Kidney (tissue), 14 donors: Measurements from ENCODE around the gene MEA1. TPM values are rescaled to one million over a fixed set of nuclear protein-coding genes. Genes with fewer than 3 reads are reported as not detected.
A peak's percentile ranks its signal among the peaks of the same experiment; 100 is the strongest.

Experiments used
- DNase-seq, 5 donors: peaks; one replicate each; pipeline ENCODE4 v3.0.0-alpha.2; 2013 to 2020
- FAIRE-seq: peaks from 2 replicates; lab custom pipeline; 2012; peaks lifted over from hg19 to GRCh38; lab: Jason Lieb, UNC
- H3K27ac ChIP-seq, 2 donors: one replicate each; pipeline ENCODE4 v1.7.0; 2013; ENCODE audit warnings: low read depth in 2 of 2, low read length in 2 of 2, inconsistent platforms in 1 of 2
- H3K27me3 ChIP-seq: one replicate; pipeline ENCODE4 v1.7.1; 2013; ENCODE audit warnings: low read length, inconsistent platforms; ENCODE audit not compliant: control insufficient read depth, insufficient read depth
- H3K36me3 ChIP-seq, 3 donors: one replicate each; pipeline versions ENCODE4 v1.7.0 to v1.7.1; 2013; ENCODE audit warnings: low read length in 3 of 3, control low read depth in 1 of 3, inconsistent platforms in 1 of 3; ENCODE audit not compliant: insufficient read depth in 3 of 3, control insufficient read depth in 2 of 3
- H3K4me1 ChIP-seq, 3 donors: one replicate each; pipeline versions ENCODE4 v1.7.0 to v1.7.1; 2013; ENCODE audit warnings: low read length in 3 of 3, inconsistent platforms in 1 of 3, low read depth in 1 of 3; ENCODE audit not compliant: control insufficient read depth in 2 of 3, insufficient read depth in 2 of 3
- H3K4me3 ChIP-seq, 3 donors: one replicate each; pipeline versions ENCODE4 v1.7.0 to v1.8.1; 2013; ENCODE audit warnings: low read length in 3 of 3, control low read depth in 1 of 3, inconsistent platforms in 1 of 3
- H3K9ac ChIP-seq, 3 donors: one replicate each; pipeline versions ENCODE4 v1.7.0 to v1.7.1; 2013; ENCODE audit warnings: low read length in 3 of 3, control low read depth in 1 of 3, inconsistent platforms in 1 of 3
- H3K9me3 ChIP-seq, 3 donors: one replicate each; pipeline versions ENCODE4 v1.7.0 to v1.7.1; 2013; ENCODE audit warnings: low read length in 3 of 3, control low read depth in 1 of 3, inconsistent platforms in 1 of 3; ENCODE audit not compliant: control insufficient read depth in 2 of 3, insufficient read depth in 1 of 3
- CTCF ChIP-seq: IDR thresholded peaks from 3 replicates; pipeline ENCODE4 v1.5.1; 2012; ENCODE audit warnings: mild to moderate bottlenecking, moderate library complexity, borderline replicate concordance; ENCODE audit not compliant: insufficient read depth; ENCODE audit errors: extremely low read depth
- intact Hi-C: fragments of 100-400 bp; cut with DNase I; formaldehyde crosslinking; loops from one replicate; pipeline ENCODE4 v1.11.1; 2022
- polyA plus RNA-seq: library from polyadenylated mRNA; stranded (reverse); fragments of 350-450 nt; fragmentation: Illumina TruSeq; extraction: RNeasy Lipid Tissue Mini Kit (QIAGEN cat#74804); gene quantifications from one replicate; pipeline ENCODE4 v1.2.3, GENCODE V29; 2014; ENCODE audit warnings: low read depth, low replicate concordance; ENCODE audit not compliant: insufficient read depth
- total RNA-seq: library from RNA; stranded (reverse); fragmentation: NEBNext Ultra II Directional; extraction: Animal tissue kit (Norgen Biotek cat#: 25700); gene quantifications from one replicate; pipeline ENCODE4 v1.2.1, GENCODE V29; 2021
- donor health status: control.
- donor health status: control.
- donor health status: control.
- donor health status: control.
- donor health status: control.
- donor health status: DM: yes; HTN: yes; CAD: no.
- donor health status: Normal renal cell carcinoma (clear cell type).

Gene MEA1
- total and polyA plus RNA-seq, 2 donors from 2014 or later, result 53.2 to 149 TPM

GRCh38 chr6:43026365-43026764 lies 12.6 kb upstream of the MEA1 start:
- H3K27me3 ChIP-seq, result no peaks in the 10 kb centered on the region
- H3K27ac ChIP-seq, result no peak overlapping the region
- H3K9me3 ChIP-seq, result no peaks in the 10 kb centered on the region
- no peak for FAIRE-seq
- no peak for DNase-seq
- H3K36me3 ChIP-seq, result peaks cover 7 to 38% (median 29%) of the 10 kb centered on the region in 3 donors
- H3K4me1 ChIP-seq, result no peaks in the 10 kb centered on the region
- no peak overlapping the region for H3K4me3 ChIP-seq
- H3K9ac ChIP-seq, result no peak overlapping the region
- TF ChIP-seq CTCF, result no peak
- intact Hi-C loops, result no loop called here

DNA sequence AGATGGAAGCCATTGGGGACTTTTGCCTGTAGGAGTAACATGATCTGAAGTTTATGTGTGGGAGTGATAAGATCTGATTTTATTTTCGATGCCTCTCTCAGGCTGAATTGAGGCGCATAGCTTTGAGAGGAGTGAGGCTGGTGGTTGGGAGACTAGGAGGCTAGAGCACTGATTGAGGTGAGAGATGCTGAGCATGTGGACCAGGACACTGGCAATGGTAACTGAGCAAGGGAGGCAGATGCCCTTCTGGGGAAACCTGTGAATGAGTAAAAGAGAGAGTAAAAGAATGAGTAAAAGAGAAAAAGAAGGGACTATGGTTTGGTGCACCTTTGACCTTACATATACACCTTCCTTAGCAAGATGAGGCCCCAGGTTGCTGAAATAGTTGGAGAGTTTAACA lies 10.7 kb upstream of the MEA1 start:
- H3K4me3 ChIP-seq, result no peak overlapping the region
- no peak overlapping the region for H3K9ac ChIP-seq
- H3K27me3 ChIP-seq, result no peaks in the 10 kb centered on the region
- H3K36me3 ChIP-seq, result peaks cover 7 to 35% (median 26%) of the 10 kb centered on the region in 3 donors
- intact Hi-C loops, result no loop called here
- no peak for TF ChIP-seq CTCF
- FAIRE-seq, result no peak
- DNase-seq, result no peak
- H3K27ac ChIP-seq, result no peak overlapping the region
- no peaks in the 10 kb centered on the region for H3K9me3 ChIP-seq
- peaks cover 0 to 6% (median 4%) of the 10 kb centered on the region in 3 donors for H3K4me1 ChIP-seq

DNA sequence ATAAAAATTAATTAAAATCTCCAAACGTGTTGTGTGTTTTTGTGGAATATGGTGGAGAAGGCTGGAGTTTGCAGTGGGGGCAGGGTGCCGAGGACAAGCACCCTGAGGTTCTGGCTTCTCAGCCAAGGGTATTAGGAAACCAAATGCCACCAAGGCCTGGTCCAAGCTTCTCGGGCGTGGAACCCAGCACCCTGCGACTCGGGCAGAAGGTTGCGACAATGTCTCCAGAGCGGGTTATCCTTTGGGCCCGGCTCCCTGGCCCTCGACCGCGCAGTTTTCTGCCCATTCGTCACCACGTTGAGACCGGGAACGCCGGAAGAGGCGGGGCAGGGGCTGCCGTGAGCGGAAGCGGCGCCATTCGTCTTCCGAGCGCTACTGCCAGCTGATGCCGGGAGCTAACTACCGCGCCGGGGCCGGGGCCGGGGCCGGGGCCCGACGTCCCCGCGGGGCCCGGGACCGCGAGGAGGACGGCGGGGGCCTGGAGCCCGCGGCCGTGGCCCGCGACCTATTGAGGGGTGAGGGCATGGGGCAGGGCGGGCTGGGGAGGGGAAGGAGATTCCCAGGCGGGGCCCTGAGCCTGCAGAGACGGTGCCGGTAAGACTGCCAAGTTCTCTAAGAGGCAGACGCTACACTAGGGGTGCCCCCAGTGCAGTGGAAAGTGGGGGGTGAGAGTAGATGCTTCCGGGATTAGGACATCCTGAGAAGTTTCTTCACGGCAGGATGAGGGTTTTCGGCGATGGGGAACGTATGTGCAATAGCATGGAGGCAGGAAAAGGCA lies 7.7 kb upstream of the MEA1 start, which contains the start of gene RRP36:
Gene RRP36, plus strand, starts transcription at position 354 of the 778 bp plus-strand sequence. Its CDS starts 32 bp downstream, at position 386.
- Histone ChIP-seq H3K27me3 (no peaks in the 10 kb centered on the region), H3K9me3 (no peaks in the 10 kb centered on the region), H3K4me3 (peak within 1 kb of the TSS; percentile 97 to 100 (median 97)), H3K27ac (peak within 1 kb of the TSS; percentile 73 to 79), H3K4me1 (peaks cover 0 to 11% (median 10%) of the 10 kb centered on the region in 3 donors), H3K9ac (peak within 1 kb of the TSS; percentile 73 to 88 (median 79)), H3K36me3 (peaks cover 9 to 33% (median 22%) of the 10 kb centered on the region in 3 donors)
- DNase-seq, result peak; percentile 79 to 93 (median 88)
- intact Hi-C loops, result no loop called here
- FAIRE-seq, result no peak
- no peak for TF ChIP-seq CTCF
